ENCODE results near the gene LBX2. TPM values are rescaled to one million over a fixed set of nuclear protein-coding genes. Genes with fewer than 3 reads are reported as not detected.

The LBX2 gene
- total and polyA plus RNA-seq, 4 donors: 0.84 to 2.8 (median 2.5) TPM

DNA sequence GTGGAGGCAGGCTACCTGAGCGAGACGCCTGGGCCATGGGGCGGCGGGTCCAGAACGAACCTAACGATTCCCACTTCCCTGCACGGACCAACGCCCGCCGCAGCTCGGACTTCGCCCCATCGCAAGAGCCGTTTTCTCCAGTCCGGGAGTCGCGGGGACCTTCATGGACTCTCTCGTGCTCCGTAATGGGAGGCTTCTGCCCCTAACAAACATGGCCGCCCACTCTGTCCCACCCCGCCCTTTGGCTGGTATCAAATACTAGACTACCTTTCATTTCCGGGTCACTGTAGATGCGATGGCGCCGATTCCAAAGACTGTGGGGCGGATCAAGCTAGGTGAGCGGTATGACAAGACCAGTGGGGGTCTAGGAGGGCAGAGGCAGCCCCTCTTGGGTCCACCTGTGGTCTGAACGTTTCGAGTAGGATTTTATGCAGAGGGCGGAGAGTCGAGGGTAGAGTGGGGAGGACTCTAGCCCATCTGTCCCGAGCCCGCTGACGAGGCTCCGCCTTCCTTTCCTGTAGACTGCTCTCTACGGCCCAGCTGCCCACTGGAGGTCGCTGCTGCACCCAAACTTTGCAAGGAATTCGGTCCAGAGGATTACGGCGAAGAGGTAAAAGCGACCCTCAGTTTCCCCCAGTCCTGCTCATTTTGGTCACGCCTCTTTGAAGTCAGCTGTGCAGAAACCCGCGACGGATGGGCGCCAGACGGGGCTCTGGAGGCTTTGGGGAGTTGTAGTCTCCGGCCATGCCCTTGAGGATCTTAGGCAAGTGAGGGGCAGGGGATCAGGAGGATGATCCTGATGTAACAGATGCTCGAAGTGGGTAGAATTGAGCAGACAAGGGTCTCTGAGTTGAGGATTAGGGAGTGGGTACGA is 16.4 kb downstream of the LBX2 start, which contains the start of the genes CCDC142 and TTC31 (continued):
- TF ChIP-seq, protein P1, sequence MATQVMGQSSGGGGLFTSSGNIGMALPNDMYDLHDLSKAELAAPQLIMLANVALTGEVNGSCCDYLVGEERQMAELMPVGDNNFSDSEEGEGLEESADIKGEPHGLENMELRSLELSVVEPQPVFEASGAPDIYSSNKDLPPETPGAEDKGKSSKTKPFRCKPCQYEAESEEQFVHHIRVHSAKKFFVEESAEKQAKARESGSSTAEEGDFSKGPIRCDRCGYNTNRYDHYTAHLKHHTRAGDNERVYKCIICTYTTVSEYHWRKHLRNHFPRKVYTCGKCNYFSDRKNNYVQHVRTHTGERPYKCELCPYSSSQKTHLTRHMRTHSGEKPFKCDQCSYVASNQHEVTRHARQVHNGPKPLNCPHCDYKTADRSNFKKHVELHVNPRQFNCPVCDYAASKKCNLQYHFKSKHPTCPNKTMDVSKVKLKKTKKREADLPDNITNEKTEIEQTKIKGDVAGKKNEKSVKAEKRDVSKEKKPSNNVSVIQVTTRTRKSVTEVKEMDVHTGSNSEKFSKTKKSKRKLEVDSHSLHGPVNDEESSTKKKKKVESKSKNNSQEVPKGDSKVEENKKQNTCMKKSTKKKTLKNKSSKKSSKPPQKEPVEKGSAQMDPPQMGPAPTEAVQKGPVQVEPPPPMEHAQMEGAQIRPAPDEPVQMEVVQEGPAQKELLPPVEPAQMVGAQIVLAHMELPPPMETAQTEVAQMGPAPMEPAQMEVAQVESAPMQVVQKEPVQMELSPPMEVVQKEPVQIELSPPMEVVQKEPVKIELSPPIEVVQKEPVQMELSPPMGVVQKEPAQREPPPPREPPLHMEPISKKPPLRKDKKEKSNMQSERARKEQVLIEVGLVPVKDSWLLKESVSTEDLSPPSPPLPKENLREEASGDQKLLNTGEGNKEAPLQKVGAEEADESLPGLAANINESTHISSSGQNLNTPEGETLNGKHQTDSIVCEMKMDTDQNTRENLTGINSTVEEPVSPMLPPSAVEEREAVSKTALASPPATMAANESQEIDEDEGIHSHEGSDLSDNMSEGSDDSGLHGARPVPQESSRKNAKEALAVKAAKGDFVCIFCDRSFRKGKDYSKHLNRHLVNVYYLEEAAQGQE (IDR thresholded peaks at IDR 0.05): no peak

- 1% methylated on average over 80 of the region's 80 CpGs for WGBS
- no peak for TF ChIP-seq NR2F2 (IDR thresholded peaks at IDR 0.05)
- TF ChIP-seq FOXA1 (IDR thresholded peaks at IDR 0.05): no peak
- TF ChIP-seq TAF1 (conservative IDR thresholded peaks at IDR 0.05): no peak
- TF ChIP-seq, protein P2, sequence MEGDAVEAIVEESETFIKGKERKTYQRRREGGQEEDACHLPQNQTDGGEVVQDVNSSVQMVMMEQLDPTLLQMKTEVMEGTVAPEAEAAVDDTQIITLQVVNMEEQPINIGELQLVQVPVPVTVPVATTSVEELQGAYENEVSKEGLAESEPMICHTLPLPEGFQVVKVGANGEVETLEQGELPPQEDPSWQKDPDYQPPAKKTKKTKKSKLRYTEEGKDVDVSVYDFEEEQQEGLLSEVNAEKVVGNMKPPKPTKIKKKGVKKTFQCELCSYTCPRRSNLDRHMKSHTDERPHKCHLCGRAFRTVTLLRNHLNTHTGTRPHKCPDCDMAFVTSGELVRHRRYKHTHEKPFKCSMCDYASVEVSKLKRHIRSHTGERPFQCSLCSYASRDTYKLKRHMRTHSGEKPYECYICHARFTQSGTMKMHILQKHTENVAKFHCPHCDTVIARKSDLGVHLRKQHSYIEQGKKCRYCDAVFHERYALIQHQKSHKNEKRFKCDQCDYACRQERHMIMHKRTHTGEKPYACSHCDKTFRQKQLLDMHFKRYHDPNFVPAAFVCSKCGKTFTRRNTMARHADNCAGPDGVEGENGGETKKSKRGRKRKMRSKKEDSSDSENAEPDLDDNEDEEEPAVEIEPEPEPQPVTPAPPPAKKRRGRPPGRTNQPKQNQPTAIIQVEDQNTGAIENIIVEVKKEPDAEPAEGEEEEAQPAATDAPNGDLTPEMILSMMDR (IDR thresholded peaks at IDR 0.05; ENCODE audit: low read depth, low read length, missing input control): no peak
- no peak for TF ChIP-seq JUND (IDR thresholded peaks at IDR 0.05)
- TF ChIP-seq RXRA (IDR thresholded peaks at IDR 0.05): no peak
- no peak for TF ChIP-seq RAD21 (IDR thresholded peaks at IDR 0.05)
- no peak for TF ChIP-seq EGR1 (IDR thresholded peaks at IDR 0.05; ENCODE audit: low read depth in 2 of 2)
- TF ChIP-seq, protein P3, sequence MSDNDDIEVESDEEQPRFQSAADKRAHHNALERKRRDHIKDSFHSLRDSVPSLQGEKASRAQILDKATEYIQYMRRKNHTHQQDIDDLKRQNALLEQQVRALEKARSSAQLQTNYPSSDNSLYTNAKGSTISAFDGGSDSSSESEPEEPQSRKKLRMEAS (IDR thresholded peaks at IDR 0.05): no peak
- TF ChIP-seq, protein P4, sequence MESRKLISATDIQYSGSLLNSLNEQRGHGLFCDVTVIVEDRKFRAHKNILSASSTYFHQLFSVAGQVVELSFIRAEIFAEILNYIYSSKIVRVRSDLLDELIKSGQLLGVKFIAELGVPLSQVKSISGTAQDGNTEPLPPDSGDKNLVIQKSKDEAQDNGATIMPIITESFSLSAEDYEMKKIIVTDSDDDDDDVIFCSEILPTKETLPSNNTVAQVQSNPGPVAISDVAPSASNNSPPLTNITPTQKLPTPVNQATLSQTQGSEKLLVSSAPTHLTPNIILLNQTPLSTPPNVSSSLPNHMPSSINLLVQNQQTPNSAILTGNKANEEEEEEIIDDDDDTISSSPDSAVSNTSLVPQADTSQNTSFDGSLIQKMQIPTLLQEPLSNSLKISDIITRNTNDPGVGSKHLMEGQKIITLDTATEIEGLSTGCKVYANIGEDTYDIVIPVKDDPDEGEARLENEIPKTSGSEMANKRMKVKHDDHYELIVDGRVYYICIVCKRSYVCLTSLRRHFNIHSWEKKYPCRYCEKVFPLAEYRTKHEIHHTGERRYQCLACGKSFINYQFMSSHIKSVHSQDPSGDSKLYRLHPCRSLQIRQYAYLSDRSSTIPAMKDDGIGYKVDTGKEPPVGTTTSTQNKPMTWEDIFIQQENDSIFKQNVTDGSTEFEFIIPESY (IDR thresholded peaks at IDR 0.05): no peak
- TF ChIP-seq ATF3 (IDR thresholded peaks at IDR 0.05): no peak
- TF ChIP-seq YY1 (IDR thresholded peaks at IDR 0.05): no peak
- no peak for TF ChIP-seq HNF4G (IDR thresholded peaks at IDR 0.05)
- no peak for TF ChIP-seq HNF4A (conservative IDR thresholded peaks at IDR 0.05)
- peak overlapping the region; percentile 25 to 44 for H3K9ac ChIP-seq (ENCODE audit: low read depth in 1 of 2, low read length in 2 of 2)
- H3K4me1 ChIP-seq (ENCODE audit: control insufficient read depth in 4 of 4, insufficient read depth in 4 of 4, low read length in 3 of 4): peaks cover 11 to 46% (median 37%) of the 10 kb centered on the region in 4 donors
- peak overlapping the region; percentile 67 to 95 (median 94) for H3K4me3 ChIP-seq (ENCODE audit: low read depth in 1 of 3, low read length in 3 of 3)
- H3K9me3 ChIP-seq (ENCODE audit: control insufficient read depth in 4 of 4, low read length in 3 of 4): no peaks in the 10 kb centered on the region
- DNase-seq (ENCODE audit: low spot score): no peak
- H3K27me3 ChIP-seq (ENCODE audit: control insufficient read depth in 4 of 4, insufficient read depth in 4 of 4, low read length in 3 of 4): no peaks in the 10 kb centered on the region
- peaks cover 0 to 7% (median 0%) of the 10 kb centered on the region in 4 donors for H3K36me3 ChIP-seq (ENCODE audit: control insufficient read depth in 4 of 4, insufficient read depth in 3 of 4, low read depth in 1 of 4, low read length in 3 of 4)
- H3K27ac ChIP-seq (ENCODE audit: low read depth in 1 of 2, low read length in 2 of 2): peak overlapping the region; percentile 82 to 84
These were observed 17.2 kb downstream of the LBX2 start for GRCh38 chr2:74481961-74482800.
